Stimulated activated CD4-positive, alpha-beta T cell treated with anti-CD3 and anti-CD28 coated beads, TNF-alpha, amount 100 ng/mL, for 24 hours (primary cell): ENCODE results near the gene TECPR2.
A peak's percentile ranks its signal among the peaks of the same experiment; 100 is the strongest.

Experiments used
- DNase-seq, 3 experiments: peaks; one replicate each; pipeline ENCODE4 v3.0.0-alpha.2; 2020; ENCODE audit warnings: low read depth in 3 of 3

Gene TECPR2

DNA sequence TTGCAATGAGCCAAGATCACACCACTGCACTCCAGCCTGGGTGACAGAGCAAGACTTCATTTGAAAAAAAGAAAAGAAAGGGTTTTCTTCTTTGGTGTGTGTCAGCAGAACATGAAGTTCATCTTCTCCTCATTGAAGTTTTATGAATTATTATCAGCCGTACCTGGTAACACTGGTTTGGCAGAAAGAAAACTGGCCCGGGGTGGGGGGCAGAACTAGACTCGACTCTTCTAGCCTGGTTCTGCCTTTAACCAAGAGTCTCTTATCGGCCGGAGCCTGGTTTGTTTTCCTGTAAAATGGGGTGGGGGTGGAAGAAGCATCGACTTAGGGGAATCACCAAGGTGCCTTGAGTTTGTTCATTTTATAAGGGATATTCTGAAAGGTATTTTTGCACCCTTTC, 64.1 kb downstream of the TECPR2 start:
- DNase-seq: no peak

GRCh38 chr14:102427642-102428041, 64.9 kb downstream of the TECPR2 start:
- no peak for DNase-seq

DNA sequence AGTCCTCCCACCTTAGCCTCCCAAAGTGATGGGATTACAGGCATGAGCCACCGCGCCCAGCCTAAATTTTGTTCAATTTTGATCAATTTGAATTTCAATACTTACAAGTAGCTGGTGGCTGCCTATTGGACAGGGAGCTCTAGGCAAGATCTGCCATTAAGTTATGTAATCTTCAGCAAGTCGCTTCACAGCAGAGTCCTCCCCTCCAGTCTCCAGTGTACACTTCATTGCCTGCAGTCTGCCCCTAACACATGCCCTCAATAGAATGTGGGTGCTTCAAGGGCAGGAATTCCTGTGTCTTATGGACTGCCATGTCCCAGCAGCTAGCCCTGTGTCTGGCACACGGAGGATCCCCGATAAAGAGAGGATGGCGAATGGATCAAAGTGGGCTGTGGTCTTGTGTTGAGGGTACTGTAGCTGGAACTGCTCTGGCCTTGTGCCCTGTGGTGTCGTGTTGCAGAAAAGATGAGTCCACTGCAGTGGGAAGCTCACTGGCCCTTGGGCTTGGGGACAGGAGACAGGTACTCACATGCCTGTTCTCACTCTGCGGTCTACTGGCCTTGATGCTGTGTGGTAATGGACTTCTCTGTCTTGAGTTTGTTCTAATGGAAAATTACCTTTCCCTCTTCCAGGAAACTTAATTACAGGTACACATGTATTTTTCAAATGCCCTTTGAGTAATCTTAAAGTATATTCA, 67.6 kb downstream of the TECPR2 start:
- no peak for DNase-seq

DNA sequence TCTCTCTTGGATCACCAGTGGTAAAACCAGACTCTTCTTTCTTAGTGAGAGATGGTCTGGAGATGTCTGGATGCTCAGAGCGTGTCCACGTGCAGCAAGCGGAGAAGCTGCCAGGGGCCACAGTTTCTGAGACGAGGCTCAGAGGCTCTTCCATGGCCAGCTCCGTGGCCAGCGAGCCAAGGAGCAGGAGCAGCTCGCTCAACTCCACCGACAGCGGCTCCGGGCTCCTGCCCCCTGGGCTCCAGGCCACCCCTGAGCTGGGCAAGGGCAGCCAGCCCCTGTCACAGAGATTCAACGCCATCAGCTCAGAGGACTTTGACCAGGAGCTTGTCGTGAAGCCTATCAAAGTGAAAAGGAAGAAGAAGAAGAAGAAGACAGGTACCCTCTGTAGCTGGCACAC, 69.0 kb downstream of the TECPR2 start:
- DNase-seq: no peak

DNA sequence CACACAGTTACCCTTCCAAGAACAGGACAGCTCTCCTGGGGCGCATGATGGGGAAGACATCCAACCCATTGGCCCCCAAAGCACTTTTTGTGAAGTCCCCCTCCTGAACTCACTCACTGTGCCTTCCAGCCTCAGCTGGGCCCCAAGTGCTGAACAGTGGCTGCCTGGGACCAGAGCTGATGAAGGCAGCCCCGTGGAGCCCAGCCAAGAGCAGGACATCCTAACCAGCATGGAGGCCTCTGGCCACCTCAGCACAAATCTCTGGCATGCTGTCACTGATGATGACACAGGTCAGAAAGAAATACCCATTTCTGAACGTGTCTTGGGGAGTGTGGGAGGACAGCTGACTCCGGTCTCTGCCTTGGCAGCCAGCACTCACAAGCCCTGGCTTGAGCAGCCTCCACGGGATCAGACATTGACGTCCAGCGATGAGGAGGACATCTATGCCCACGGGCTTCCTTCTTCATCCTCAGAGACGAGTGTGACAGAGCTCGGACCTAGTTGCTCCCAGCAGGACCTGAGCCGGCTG, 72.0 kb downstream of the TECPR2 start:
- no peak for DNase-seq

DNA sequence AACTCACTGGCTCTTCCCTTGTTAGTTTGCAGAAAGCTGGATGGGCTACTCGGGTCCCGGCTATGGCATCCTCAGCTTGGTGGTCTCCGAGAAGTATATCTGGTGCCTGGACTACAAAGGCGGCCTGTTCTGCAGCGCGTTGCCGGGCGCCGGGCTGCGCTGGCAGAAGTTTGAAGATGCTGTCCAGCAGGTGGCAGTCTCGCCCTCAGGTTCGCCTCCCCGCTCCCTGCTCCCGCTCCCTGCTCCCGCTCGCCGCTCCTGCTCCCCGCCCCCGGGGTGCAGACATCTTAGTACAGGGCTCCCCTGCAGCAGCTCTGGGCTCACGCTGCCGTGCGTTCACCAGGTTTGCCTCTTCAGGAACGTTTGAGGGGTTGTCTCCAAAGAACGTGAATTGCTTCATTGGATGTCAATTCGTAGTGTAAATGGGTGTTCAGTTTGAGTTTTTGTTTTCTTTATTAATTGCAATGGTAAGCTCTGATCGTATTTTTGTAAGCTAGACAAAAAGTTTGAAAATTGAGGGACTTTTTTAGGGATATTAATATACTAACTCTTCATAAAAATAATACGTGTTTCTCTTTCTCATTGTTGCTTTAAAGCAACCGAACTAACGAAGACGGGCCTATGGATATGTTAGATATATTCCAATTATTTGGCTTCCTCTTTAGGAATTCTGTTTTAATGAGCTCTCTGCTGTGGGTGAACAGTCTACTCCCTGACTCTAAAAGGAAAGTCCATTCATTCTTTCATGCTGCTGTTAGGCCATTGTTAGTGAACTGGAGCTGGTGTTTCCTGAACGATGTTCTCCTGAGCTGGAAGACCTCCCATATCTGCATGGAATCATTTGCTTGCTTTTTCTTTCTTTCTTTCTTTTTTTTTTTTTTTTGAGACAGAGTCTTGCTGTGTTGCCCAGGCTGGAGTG, 75.5 kb downstream of the TECPR2 start:
- DNase-seq: peak; percentile 24 to 66 (median 29)

DNA sequence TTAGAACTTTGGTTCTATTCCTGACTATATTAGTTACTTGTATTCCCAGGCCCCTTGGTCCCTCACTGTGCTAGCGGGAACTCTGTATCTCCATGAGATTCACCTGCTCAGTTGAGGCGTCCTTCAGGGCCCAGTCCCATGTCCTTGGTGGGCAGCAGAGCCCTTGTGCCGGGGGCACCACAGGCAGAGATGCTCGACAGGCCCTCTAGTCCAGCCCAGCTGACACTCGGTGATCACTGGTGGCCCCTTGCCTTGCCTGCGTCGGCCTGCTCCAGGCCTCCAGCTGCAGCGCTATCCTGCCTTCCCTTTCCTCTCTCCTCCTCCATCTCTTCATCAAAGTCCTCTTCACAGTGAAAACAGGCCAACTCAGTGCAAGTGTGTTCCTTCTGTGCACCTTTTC, 76.8 kb downstream of the TECPR2 start:
- DNase-seq: no peak

GRCh38 chr14:102440392-102440791, 77.7 kb downstream of the TECPR2 start:
- DNase-seq: no peak

DNA sequence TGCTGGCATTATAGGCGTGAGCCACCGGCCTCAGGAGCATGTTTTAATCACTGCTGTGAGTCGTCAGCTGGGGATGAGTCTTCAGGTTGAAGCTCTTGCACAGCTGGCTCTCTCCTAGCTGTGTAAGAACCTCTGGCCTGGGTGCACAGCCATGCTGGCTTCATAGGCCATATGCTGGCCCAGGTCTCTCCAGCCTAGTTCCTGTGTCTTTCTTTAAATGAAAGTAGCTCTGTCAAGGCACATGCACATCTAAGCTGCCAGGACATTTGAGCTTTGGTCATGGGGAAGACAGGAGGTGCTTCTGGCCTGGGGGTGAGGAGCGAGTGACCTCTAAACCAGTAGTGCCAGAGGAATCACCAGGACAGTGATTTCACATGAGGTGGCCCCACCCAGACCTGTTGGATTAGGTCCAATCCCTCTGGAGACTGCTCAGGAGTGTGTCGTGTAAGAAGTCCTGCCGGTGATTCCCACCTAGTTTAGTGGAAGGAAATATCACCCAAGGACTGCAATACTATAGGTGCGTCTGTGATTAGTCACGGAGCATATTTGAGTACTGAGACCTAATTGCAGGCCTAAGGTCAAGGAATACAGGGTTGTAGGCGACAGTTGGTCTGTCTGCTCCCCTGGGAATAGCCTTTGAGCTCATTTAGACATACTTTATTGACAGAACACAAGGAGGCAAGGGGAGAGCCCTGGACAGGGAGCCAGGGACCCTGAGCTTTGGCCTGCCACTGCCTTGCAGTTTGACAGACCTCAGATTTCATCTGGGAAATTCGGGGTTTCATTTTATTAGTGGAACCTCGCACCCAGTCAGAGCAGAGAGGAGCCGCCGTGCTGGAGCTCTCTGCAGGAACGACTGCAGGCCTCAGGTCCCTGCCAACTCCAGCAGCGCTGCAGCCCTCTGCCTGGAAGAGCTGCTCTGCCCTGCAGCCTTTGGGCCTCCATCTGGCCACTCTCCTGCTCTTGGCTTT, 79.8 kb downstream of the TECPR2 start:
- no peak for DNase-seq

- DNase-seq: no peak
Observed at GRCh38 chr14:102445066-102445465, 82.3 kb downstream of the TECPR2 start.

GRCh38 chr14:102445641-102446040, 82.9 kb downstream of the TECPR2 start:
- DNase-seq: no peak

- DNase-seq: no peak
Observed at GRCh38 chr14:102450206-102451063, 87.7 kb downstream of the TECPR2 start.

GRCh38 chr14:102451064-102451352, 88.3 kb downstream of the TECPR2 start:
- no peak for DNase-seq

DNA sequence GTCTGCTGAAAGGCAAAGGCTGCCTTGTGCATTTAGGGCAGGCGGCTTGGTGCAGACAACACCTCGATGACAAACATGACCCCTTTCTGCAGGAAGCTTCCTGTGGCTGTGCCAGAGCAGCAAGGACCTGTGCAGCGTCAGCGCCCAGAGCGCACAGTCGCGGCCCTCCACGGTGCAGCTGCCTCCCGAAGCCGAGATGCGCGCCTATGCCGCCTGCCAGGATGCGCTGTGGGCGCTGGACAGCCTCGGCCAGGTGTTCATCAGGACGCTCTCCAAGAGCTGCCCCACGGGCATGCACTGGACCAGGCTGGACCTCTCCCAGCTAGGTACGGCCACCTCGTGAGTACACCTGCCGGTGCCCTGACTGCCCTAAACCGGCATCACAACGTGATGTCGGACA, 89.6 kb downstream of the TECPR2 start:
- DNase-seq: no peak

DNA sequence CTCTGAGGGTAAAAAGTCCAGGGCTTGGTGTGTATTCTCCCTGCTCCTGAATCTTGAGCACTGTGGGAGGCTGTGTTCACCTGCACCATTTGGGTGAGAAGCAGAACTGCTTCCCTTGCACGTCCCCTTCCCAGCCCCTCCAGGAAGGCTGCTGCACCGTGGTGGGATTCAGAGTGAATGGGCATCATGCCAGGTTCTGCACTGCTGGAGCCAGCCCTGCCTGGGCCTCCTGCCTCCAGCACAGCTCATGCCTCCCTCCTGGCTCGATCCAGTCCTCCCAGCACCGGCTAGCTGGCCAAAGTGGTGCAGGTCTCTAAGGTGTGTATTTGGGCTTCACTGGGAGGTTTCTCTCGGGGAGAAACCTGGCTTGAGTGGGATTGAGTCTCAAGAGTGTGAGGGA, 92.0 kb downstream of the TECPR2 start:
- no peak for DNase-seq

DNA sequence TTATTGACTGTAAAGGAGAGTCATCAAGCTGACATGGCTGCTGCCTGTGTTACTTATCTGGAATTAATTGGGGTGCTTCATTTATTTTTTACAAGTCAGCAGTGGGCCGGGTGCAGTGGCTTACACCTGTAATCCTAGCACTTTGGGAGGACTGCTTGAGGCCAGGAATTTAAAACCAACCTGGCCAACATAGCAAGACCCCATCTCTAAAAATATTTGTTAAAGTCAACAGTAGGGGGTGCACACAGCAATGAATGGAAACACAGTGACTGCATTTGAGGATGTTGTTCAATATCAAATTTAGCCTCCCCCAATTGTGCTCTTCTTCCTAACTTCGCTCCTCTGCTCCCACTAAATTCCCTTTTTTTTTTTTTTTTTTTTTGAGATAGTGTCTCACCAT, 94.8 kb downstream of the TECPR2 start:
- DNase-seq: no peak

- no peak for DNase-seq
Observed at GRCh38 chr14:102461490-102462338, 99.0 kb downstream of the TECPR2 start.

- no peak for DNase-seq
Observed at GRCh38 chr14:102462391-102462790, 99.7 kb downstream of the TECPR2 start.

DNA sequence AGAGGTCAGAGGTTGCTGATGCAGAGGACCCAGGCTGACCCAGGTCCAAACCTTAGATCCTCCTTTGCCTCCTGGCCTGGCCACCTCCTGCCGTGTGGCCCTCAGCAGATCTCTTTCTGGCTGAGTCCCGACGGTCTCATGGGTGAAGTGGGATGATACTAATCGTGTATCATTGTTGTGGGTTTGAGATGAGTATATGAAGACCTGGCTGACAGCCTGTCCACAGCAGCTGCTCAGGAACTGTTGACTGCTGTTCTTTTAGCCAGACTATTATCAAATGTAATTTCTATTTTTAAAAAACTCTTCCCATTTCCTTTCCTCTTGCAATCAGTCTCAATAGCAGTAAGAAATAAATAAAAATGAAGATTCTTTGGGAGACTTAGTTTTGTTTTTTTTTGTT, 101.3 kb downstream of the TECPR2 start:
- DNase-seq: no peak

DNA sequence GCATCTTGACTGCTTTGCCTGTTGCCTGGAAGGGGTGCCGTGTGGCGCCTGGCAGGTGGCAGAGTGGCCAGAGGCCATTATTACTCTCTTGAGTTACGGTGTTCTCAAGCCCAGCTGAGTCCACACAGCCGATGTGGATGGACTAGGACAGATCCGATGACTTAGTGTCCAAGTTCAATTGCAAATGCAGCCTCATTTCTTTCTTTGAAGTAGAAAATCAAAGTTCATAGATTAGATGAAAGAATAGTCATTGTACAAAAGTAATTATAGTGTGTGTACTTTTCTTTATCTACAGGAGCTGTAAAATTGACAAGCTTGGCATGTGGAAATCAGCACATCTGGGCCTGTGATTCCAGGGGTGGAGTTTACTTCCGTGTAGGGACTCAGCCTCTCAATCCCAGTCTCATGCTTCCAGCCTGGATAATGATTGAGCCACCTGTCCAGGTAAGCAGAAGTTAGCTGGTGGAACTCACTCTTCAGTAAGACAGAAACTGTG, 102.2 kb downstream of the TECPR2 start:
- no peak for DNase-seq
